ENCODE data around the gene STING1. TPM values are rescaled to one million over a fixed set of nuclear protein-coding genes. Genes with fewer than 3 reads are reported as not detected.

STING1 gene
- total and polyA plus RNA-seq, 11 donors: 20.4 to 119 (median 53.8) TPM

DNA sequence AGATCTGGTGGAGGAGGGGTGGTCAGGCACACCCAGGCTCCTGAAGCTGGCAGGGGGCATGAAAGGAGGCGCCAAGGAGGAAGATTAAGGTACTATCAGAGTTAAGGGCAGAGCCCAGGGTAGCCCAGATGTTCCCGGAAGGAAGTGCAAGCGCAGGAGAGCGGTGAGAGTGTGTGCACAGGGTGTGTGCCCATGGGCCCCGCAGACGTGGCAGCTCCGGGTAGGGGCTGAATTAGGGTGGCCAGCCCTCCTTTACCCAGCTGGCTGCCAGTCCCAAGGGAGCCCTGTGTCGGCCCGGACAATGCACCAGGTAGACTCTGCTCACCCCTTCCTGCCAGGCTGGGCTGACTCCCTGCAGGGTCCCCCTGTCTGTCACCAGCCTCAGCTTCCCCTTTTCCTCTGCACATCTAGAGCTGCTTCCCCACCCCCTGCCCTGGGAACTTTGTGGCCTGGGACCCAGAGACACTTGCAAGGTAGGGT, 11.7 kb downstream of the STING1 start, which contains the start of gene SMIM33:
Gene SMIM33, plus strand, starts transcription at position 184 of the 480 bp plus-strand sequence. Its CDS starts 118 bp downstream, at position 302.
- TF ChIP-seq POLR2A (IDR thresholded peaks at IDR 0.05): no peak
- WGBS, 4 donors: 51 to 81% (median 65%) methylated on average over 7 to 9 of the region's 9 CpGs
- intact Hi-C loops (cut with DNase I): no loop called here
- Histone ChIP-seq H3K27ac (peak within 1 kb of the TSS in 1 of 12 donors; percentile 62), H3K4me1 (peaks cover 0 to 57% (median 31%) of the 10 kb centered on the region in 12 donors), H3K36me3 (peaks cover 0 to 12% (median 9%) of the 10 kb centered on the region in 9 donors), H3K4me3 (peak within 1 kb of the TSS in 1 of 12 donors; percentile 40), H3K9me3 (no peaks in the 10 kb centered on the region), H3K27me3 (no peaks in the 10 kb centered on the region)
- ATAC-seq (peak in 2 of 4 donors; percentile 12 to 14), DNase-seq (no peak)

DNA sequence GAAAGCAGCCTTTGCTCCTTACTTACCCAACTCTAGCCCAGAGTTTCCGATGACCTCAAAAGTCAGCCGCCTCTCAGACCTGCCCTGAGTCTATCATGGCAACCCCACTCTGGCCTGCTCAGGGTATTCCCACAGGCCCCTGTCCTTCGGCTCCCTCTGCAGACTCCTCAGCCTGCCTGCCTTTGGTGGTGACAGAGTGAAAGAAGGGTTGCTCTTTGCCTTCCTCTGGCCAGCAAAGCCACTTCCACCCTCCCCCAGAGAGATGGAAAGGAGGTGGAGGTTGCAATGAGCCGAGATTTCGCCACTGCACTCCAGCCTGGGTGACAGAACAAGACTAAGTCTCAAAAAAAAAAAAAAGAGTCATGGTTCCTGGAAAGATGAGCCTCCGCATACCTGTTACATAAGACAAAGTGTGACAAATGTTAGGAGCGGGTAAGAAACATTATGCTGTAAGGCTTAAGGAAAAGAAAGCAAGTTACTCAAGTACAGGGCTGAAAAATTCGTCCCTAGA, 14.1 kb downstream of the STING1 start:
- ATAC-seq: no peak
- 82 to 89% (median 86%) methylated on average over 8 of the region's 8 CpGs for WGBS, 4 donors

DNA sequence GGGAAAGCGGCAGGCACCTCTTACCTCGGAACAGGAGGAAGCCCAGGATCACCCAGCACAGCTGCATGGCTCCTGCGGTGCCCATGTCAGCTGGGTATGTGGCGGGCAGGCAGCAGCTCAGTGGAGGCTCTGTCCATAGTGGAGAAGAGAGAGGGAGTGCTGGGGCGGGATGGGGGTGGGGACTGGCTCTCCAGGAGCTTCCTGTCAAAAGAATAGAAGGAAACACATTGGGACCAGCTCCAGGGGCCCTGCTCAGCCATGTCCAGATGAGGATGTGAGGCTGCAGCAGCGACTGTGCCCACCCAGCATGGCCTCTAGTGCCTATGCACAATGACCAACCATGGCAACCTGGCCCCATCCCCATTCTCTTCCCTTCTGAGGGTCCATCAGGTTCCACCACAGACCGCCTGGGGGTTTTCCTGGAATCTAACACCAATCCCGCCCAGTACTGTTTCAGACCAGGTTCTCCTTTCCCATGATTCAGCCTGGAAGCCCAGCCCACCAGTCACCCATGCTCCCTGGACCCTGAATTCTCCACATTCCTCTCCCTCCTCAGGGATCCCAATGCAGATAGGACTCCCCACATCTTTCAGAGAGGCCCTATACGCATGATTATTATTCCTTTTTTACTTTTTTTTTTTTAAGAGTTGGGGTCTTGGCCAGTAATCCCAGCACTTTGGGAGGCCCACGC, 19.8 kb downstream of the STING1 start, which contains the start of gene ECSCR:
Gene ECSCR, minus strand, starts transcription at position 158 of the 691 bp plus-strand sequence. Its CDS starts 73 bp downstream, at position 85.
- Histone ChIP-seq H3K9me3 (no peaks in the 10 kb centered on the region), H3K27ac (peak within 1 kb of the TSS; percentile 66 to 94 (median 84)), H3K4me3 (peak within 1 kb of the TSS; percentile 25 to 70 (median 54)), H3K27me3 (no peaks in the 10 kb centered on the region), H3K4me1 (peaks cover 0 to 33% (median 6%) of the 10 kb centered on the region in 12 donors), H3K36me3 (peaks cover 0 to 4% (median 0%) of the 10 kb centered on the region in 9 donors)
- intact Hi-C loops (cut with DNase I): no loop called here
- WGBS, 4 donors: 60 to 73% (median 65%) methylated on average over 8 to 10 of the region's 10 CpGs
- no peak for TF ChIP-seq POLR2A (IDR thresholded peaks at IDR 0.05)
- TF ChIP-seq, protein P1, sequence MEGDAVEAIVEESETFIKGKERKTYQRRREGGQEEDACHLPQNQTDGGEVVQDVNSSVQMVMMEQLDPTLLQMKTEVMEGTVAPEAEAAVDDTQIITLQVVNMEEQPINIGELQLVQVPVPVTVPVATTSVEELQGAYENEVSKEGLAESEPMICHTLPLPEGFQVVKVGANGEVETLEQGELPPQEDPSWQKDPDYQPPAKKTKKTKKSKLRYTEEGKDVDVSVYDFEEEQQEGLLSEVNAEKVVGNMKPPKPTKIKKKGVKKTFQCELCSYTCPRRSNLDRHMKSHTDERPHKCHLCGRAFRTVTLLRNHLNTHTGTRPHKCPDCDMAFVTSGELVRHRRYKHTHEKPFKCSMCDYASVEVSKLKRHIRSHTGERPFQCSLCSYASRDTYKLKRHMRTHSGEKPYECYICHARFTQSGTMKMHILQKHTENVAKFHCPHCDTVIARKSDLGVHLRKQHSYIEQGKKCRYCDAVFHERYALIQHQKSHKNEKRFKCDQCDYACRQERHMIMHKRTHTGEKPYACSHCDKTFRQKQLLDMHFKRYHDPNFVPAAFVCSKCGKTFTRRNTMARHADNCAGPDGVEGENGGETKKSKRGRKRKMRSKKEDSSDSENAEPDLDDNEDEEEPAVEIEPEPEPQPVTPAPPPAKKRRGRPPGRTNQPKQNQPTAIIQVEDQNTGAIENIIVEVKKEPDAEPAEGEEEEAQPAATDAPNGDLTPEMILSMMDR (IDR thresholded peaks at IDR 0.05): no peak
- ATAC-seq: peak; percentile 24 to 82 (median 69)
- DNase-seq: peak in 4 of 5 donors; percentile 64 to 78 (median 70)

More for the DNA sequence above, 14.1 kb downstream of the STING1 start:
- peak in 1 of 5 donors; percentile 39 for DNase-seq
- Histone ChIP-seq H3K36me3 (no peaks in the 10 kb centered on the region), H3K4me1 (peaks cover 0 to 33% (median 11%) of the 10 kb centered on the region in 12 donors), H3K9me3 (no peaks in the 10 kb centered on the region), H3K27me3 (no peaks in the 10 kb centered on the region), H3K4me3 (no peak overlapping the region), H3K27ac (no peak overlapping the region)
- TF ChIP-seq POLR2A (IDR thresholded peaks at IDR 0.05): no peak
- TF ChIP-seq, protein P1 (IDR thresholded peaks at IDR 0.05): no peak
- intact Hi-C loops (cut with DNase I): no loop called here

DNA sequence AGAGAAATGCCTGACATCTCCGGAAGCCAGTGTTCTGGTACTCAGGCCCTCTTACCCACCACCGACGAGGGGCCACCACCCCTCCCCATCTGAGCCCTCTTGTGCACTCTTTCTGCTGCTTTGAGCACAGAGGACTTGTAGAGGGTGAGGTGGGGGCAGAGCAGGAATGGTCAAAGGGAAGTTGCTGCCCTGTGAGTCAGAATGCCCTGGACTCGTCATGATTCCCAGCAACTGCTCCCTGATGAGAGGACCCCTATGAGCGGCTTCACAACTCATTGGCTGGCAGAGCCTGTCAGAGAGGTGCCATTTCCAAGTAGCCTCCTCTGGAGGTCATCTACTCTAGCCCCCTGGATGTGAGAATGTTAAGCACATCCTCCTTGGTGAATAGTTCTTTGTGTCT, 20.9 kb downstream of the STING1 start:
- WGBS, 4 donors: 63 to 71% (median 65%) methylated on average over 5 of the region's 5 CpGs; no CpG with 5 or more reads in 1 of the 4 donors
- intact Hi-C loops (cut with DNase I): loop anchor here in 1 of 10 donors (2.0 kb wide), 1 partner anchor 21 kb away; the partner anchor contains the start of gene STING1
- peak overlapping the region; percentile 66 to 94 (median 84) for H3K27ac ChIP-seq

More for the DNA sequence above, 20.9 kb downstream of the STING1 start:
- H3K27me3 ChIP-seq: no peaks in the 10 kb centered on the region
- H3K9me3 ChIP-seq: no peaks in the 10 kb centered on the region
- peak overlapping the region; percentile 25 to 70 (median 54) for H3K4me3 ChIP-seq
- TF ChIP-seq POLR2A (IDR thresholded peaks at IDR 0.05): peak in 1 of 2 donors; percentile 38
- TF ChIP-seq, protein P1 (IDR thresholded peaks at IDR 0.05): no peak
- ATAC-seq (peak; percentile 10 to 59 (median 40)), DNase-seq (peak in 1 of 5 donors; percentile 20)
- H3K36me3 ChIP-seq: peaks cover 0 to 14% (median 2%) of the 10 kb centered on the region in 9 donors
- H3K4me1 ChIP-seq: peaks cover 0 to 36% (median 6%) of the 10 kb centered on the region in 12 donors

All from heart left ventricle (tissue), 16 donors.